ENCODE measurements around the gene PRKAR1B.
"Not testable (repeated sequence)": the region's sequence is repeated elsewhere in the genome, so short reads cannot be mapped to it uniquely, and the experiment has no call there.

PRKAR1B gene

GRCh38 chr7:638256-639011, 88.6 kb downstream of the PRKAR1B start:
- no peak for DNase-seq

GRCh38 chr7:637826-638225, 89.3 kb downstream of the PRKAR1B start:
- no peak for DNase-seq

GRCh38 chr7:636396-636795, 90.7 kb downstream of the PRKAR1B start:
- DNase-seq = peak; percentile 21

- DNase-seq = not testable (repeated sequence)
These were observed 91.2 kb downstream of the PRKAR1B start for GRCh38 chr7:635687-636382.

GRCh38 chr7:635227-635626, 91.9 kb downstream of the PRKAR1B start:
- no peak for DNase-seq

- no peak for DNase-seq
These were observed 93.6 kb downstream of the PRKAR1B start for GRCh38 chr7:633381-634018.

- no peak for DNase-seq
These were observed 94.3 kb downstream of the PRKAR1B start for GRCh38 chr7:632831-633210.

- no peak for DNase-seq
These were observed 94.9 kb downstream of the PRKAR1B start for GRCh38 chr7:631964-632830.

GRCh38 chr7:631291-631711, 95.8 kb downstream of the PRKAR1B start:
- DNase-seq = no peak

- no peak for DNase-seq
These were observed 96.5 kb downstream of the PRKAR1B start for GRCh38 chr7:630539-630938.

GRCh38 chr7:630111-630511, 97.0 kb downstream of the PRKAR1B start:
- DNase-seq = no peak

GRCh38 chr7:628826-629225, 98.3 kb downstream of the PRKAR1B start:
- no peak for DNase-seq

GRCh38 chr7:628402-628763, 98.7 kb downstream of the PRKAR1B start:
- no peak for DNase-seq

GRCh38 chr7:627661-628401, 99.2 kb downstream of the PRKAR1B start:
- DNase-seq = no peak

GRCh38 chr7:625376-625971, 101.6 kb downstream of the PRKAR1B start:
- DNase-seq = no peak

- no peak for DNase-seq
These were observed 103.6 kb downstream of the PRKAR1B start for GRCh38 chr7:623464-623863.

GRCh38 chr7:621572-622285, 105.4 kb downstream of the PRKAR1B start:
- DNase-seq = no peak

GRCh38 chr7:620885-621284, 106.2 kb downstream of the PRKAR1B start:
- DNase-seq = no peak

GRCh38 chr7:620056-620455, 107.0 kb downstream of the PRKAR1B start:
- no peak for DNase-seq

GRCh38 chr7:619368-619840, 107.7 kb downstream of the PRKAR1B start:
- no peak for DNase-seq
